ENCODE results near the gene MGAT4A.

MGAT4A gene

DNA sequence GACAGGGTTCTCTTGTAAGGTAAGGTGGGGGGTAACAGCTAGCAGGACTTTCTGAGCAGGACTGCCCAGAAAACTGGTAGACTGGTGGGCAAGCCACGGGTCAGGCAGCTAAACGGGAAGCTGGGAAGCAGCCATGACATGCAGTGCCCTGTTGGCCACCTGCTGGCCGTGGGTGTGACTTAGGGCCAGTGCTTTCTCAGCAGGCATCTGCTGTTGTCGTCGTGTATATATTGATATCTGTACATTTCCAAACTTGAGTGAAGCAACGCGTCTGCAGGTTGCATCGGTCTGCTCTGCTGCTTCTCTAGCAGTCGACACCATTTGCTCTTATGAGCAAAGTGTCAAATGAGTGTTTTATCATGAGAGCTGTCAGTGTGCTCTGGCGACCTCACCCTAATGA lies 153.6 kb downstream of the MGAT4A start:
- no peaks in the 10 kb centered on the region for H3K79me2 ChIP-seq (ENCODE audit: insufficient read depth, low read length)
- H3K4me2 ChIP-seq (ENCODE audit: low read length) = no peak overlapping the region
- H3K27ac ChIP-seq (ENCODE audit: low read depth, low read length, poor library complexity, severe bottlenecking) = no peak overlapping the region
- no peaks in the 10 kb centered on the region for H3K27me3 ChIP-seq (ENCODE audit: insufficient read depth, low read length)
- no peaks in the 10 kb centered on the region for H4K20me1 ChIP-seq (ENCODE audit: insufficient read depth, low read length)
- H3K36me3 ChIP-seq (ENCODE audit: insufficient read depth, low read length) = no peaks in the 10 kb centered on the region
- TF ChIP-seq, protein P1, sequence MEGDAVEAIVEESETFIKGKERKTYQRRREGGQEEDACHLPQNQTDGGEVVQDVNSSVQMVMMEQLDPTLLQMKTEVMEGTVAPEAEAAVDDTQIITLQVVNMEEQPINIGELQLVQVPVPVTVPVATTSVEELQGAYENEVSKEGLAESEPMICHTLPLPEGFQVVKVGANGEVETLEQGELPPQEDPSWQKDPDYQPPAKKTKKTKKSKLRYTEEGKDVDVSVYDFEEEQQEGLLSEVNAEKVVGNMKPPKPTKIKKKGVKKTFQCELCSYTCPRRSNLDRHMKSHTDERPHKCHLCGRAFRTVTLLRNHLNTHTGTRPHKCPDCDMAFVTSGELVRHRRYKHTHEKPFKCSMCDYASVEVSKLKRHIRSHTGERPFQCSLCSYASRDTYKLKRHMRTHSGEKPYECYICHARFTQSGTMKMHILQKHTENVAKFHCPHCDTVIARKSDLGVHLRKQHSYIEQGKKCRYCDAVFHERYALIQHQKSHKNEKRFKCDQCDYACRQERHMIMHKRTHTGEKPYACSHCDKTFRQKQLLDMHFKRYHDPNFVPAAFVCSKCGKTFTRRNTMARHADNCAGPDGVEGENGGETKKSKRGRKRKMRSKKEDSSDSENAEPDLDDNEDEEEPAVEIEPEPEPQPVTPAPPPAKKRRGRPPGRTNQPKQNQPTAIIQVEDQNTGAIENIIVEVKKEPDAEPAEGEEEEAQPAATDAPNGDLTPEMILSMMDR (IDR thresholded peaks at IDR 0.05; ENCODE audit: low read length) = no peak
- TF ChIP-seq EZH2 (IDR thresholded peaks at IDR 0.05; ENCODE audit: borderline replicate concordance, low read length) = no peak
- H2AFZ ChIP-seq (ENCODE audit: low read length) = no peak overlapping the region
- H3K4me1 ChIP-seq (ENCODE audit: insufficient read depth, low read length, severe bottlenecking) = peaks cover 6% of the 10 kb centered on the region
- H3K4me3 ChIP-seq (ENCODE audit: low read depth, low read length, poor library complexity, severe bottlenecking) = no peak overlapping the region
- H3K9me2 ChIP-seq (ENCODE audit: low read depth, low read length) = no peaks in the 10 kb centered on the region
- H3K9me3 ChIP-seq (ENCODE audit: low read length) = no peaks in the 10 kb centered on the region
- no peak overlapping the region for H3K9ac ChIP-seq (ENCODE audit: low read length)
- H3F3A ChIP-seq (ENCODE audit: insufficient read depth, low read length) = no peaks in the 10 kb centered on the region

DNA sequence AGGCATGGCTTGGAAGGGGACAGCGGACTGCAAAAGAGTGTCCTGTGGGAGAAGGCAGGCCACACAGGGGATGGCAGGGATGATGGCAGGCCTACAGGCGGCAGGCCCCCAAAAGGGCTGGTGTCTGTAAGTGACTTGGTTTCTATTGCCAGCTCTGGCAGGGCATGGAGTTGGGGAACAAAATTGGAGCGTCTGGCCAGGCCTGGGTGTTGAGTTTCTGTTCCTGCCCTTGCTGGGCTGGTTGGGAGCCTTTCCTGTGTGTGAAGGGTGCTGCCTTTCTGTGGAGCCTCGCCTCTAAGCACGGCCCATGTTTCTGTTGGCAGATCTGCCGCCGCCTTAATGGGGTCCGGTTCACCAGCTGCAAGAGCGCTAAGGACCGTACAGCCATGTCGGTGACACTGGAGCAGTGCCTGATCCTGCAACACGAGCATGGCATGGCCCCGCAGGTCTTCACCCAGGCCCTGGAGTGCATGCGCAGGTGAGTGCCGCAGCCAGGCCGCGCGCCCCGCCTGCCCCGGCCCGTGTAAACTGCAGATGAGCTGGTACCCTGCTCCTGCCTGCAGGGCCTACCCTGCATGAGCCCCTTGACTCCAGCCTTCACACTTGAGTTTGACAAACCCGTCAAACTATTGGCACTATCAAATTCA lies 154.1 kb downstream of the MGAT4A start:
- no peaks in the 10 kb centered on the region for H3F3A ChIP-seq (ENCODE audit: insufficient read depth, low read length)
- no peaks in the 10 kb centered on the region for H4K20me1 ChIP-seq (ENCODE audit: insufficient read depth, low read length)
- no peak overlapping the region for H3K27ac ChIP-seq (ENCODE audit: low read depth, low read length, poor library complexity, severe bottlenecking)
- TF ChIP-seq, protein P1 (IDR thresholded peaks at IDR 0.05; ENCODE audit: low read length) = no peak
- TF ChIP-seq EZH2 (IDR thresholded peaks at IDR 0.05; ENCODE audit: borderline replicate concordance, low read length) = no peak
- H3K36me3 ChIP-seq (ENCODE audit: insufficient read depth, low read length) = no peaks in the 10 kb centered on the region
- no peaks in the 10 kb centered on the region for H3K79me2 ChIP-seq (ENCODE audit: insufficient read depth, low read length)
- H3K4me3 ChIP-seq (ENCODE audit: low read depth, low read length, poor library complexity, severe bottlenecking) = no peak overlapping the region
- H3K4me2 ChIP-seq (ENCODE audit: low read length) = no peak overlapping the region
- no peak overlapping the region for H2AFZ ChIP-seq (ENCODE audit: low read length)
- H3K4me1 ChIP-seq (ENCODE audit: insufficient read depth, low read length, severe bottlenecking) = peaks cover 6% of the 10 kb centered on the region
- no peak overlapping the region for H3K9ac ChIP-seq (ENCODE audit: low read length)
- H3K9me2 ChIP-seq (ENCODE audit: low read depth, low read length) = no peaks in the 10 kb centered on the region
- no peaks in the 10 kb centered on the region for H3K9me3 ChIP-seq (ENCODE audit: low read length)
- H3K27me3 ChIP-seq (ENCODE audit: insufficient read depth, low read length) = no peaks in the 10 kb centered on the region

DNA sequence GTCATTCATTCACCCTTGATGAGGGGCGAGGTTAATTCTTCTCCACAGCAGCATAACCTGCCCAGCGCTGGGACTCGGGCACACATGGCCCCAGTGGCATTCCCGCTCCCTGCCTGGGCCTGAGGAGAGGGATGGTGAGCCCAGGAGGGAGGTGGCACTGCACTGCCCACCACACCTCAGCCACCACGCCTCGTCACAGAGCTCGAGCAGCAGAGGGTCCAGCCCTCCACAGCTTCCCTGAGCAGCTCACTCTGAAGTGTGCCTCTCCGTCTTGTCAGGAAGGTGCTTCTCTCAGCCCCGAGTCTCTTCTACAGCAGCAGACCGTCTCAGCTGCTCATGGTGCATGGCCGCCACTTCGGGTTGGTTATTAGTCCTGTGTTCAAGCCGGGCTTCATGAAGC lies 157.5 kb downstream of the MGAT4A start:
- Histone ChIP-seq H3F3A (ENCODE audit: insufficient read depth, low read length) (no peaks in the 10 kb centered on the region), H3K27me3 (ENCODE audit: insufficient read depth, low read length) (no peaks in the 10 kb centered on the region), H3K9me3 (ENCODE audit: low read length) (no peaks in the 10 kb centered on the region), H4K20me1 (ENCODE audit: insufficient read depth, low read length) (no peaks in the 10 kb centered on the region), H3K79me2 (ENCODE audit: insufficient read depth, low read length) (no peaks in the 10 kb centered on the region), H2AFZ (ENCODE audit: low read length) (no peak overlapping the region), H3K4me2 (ENCODE audit: low read length) (no peak overlapping the region), H3K4me3 (ENCODE audit: low read depth, low read length, poor library complexity, severe bottlenecking) (no peak overlapping the region), H3K9me2 (ENCODE audit: low read depth, low read length) (no peaks in the 10 kb centered on the region), H3K9ac (ENCODE audit: low read length) (no peak overlapping the region), H3K36me3 (ENCODE audit: insufficient read depth, low read length) (no peaks in the 10 kb centered on the region), H3K27ac (ENCODE audit: low read depth, low read length, poor library complexity, severe bottlenecking) (no peak overlapping the region), H3K4me1 (ENCODE audit: insufficient read depth, low read length, severe bottlenecking) (no peaks in the 10 kb centered on the region)
- TF ChIP-seq EZH2 (IDR thresholded peaks at IDR 0.05; ENCODE audit: borderline replicate concordance, low read length) = no peak
- TF ChIP-seq, protein P1 (IDR thresholded peaks at IDR 0.05; ENCODE audit: low read length) = no peak
